Neural progenitor cell (in vitro differentiated cells): ENCODE data around the gene GRID1. TPM values are rescaled to one million over a fixed set of nuclear protein-coding genes. Genes with fewer than 3 reads are reported as not detected.

ENCODE experiments used
- DNase-seq: peaks from one replicate; pipeline ENCODE4 v3.0.0-alpha.2; 2016; ENCODE audit warnings: low spot score
- H2AFZ ChIP-seq: fragments of 200-600 bp; sonication (generic); replicated peaks from 2 replicates; pipeline ENCODE4 v1.6.1; 2016; ENCODE audit warnings: antibody characterized with exemption
- H3F3A ChIP-seq: fragments of 200-600 bp; sonication (generic); 2 replicates; pipeline ENCODE4 v1.6.1; 2016; ENCODE audit warnings: antibody characterized with exemption, low read depth
- H3K27ac ChIP-seq: fragments of 200-600 bp; sonication (generic); 2 replicates; pipeline ENCODE4 v1.5.1; 2016; ENCODE audit warnings: mild to moderate bottlenecking
- H3K27me3 ChIP-seq: fragments of 200-600 bp; sonication (generic); 2 replicates; pipeline ENCODE4 v1.6.1; 2016; ENCODE audit warnings: mild to moderate bottlenecking, moderate library complexity
- H3K36me3 ChIP-seq: fragments of 200-600 bp; sonication (generic); 2 replicates; pipeline ENCODE4 v1.5.1; 2016
- H3K4me1 ChIP-seq: fragments of 200-600 bp; sonication (generic); 2 replicates; pipeline ENCODE4 v1.6.1; 2016; ENCODE audit warnings: mixed run types
- H3K4me2 ChIP-seq: fragments of 200-600 bp; sonication (generic); 2 replicates; pipeline ENCODE4 v1.6.1; 2016
- H3K4me3 ChIP-seq: fragments of 200-600 bp; sonication (generic); 2 replicates; pipeline ENCODE4 v1.5.1; 2016
- H3K79me2 ChIP-seq: fragments of 200-600 bp; sonication (generic); 2 replicates; pipeline ENCODE4 v1.6.1; 2016; ENCODE audit warnings: low read depth
- H3K9ac ChIP-seq: fragments of 200-600 bp; sonication (generic); 2 replicates; pipeline ENCODE4 v1.6.1; 2016
- H3K9me3 ChIP-seq: fragments of 200-600 bp; sonication (generic); 2 replicates; pipeline ENCODE4 v1.5.1; 2016; ENCODE audit warnings: low read depth
- H4K20me1 ChIP-seq: fragments of 200-600 bp; sonication (generic); 2 replicates; pipeline ENCODE4 v1.6.1; 2016; ENCODE audit warnings: low read depth
- H3K27ac Mint-ChIP-seq: 3 replicates; pipeline ENCODE4 v1.8.0; 2021; ENCODE audit warnings: mixed read lengths
- H3K27me3 Mint-ChIP-seq: 2 replicates; pipeline ENCODE4 v1.8.0; 2022; ENCODE audit warnings: low read depth, mild to moderate bottlenecking, inconsistent platforms, moderate library complexity, mixed read lengths; ENCODE audit not compliant: insufficient read depth
- H3K36me3 Mint-ChIP-seq: 3 replicates; pipeline ENCODE4 v1.8.0; 2021; ENCODE audit warnings: mixed read lengths
- H3K4me1 Mint-ChIP-seq: 3 replicates; pipeline ENCODE4 v1.8.0; 2021; ENCODE audit warnings: mixed read lengths
- H3K4me3 Mint-ChIP-seq: 3 replicates; pipeline ENCODE4 v1.8.0; 2021; ENCODE audit warnings: mild to moderate bottlenecking, moderate library complexity, mixed read lengths
- H3K9me3 Mint-ChIP-seq: 3 replicates; pipeline ENCODE4 v1.8.0; 2020; ENCODE audit warnings: mixed read lengths
- CTCF ChIP-seq: fragments of 200-600 bp; sonication (generic); IDR thresholded peaks from 2 replicates; pipeline ENCODE4 v1.5.1; 2017; ENCODE audit warnings: antibody characterized with exemption, mild to moderate bottlenecking
- EZH2 ChIP-seq: fragments of 200-600 bp; sonication (generic); IDR thresholded peaks from 2 replicates; pipeline ENCODE4 v1.6.1; 2017; ENCODE audit warnings: antibody characterized with exemption, mild to moderate bottlenecking, moderate library complexity
- EZH2phosphoT487 ChIP-seq: fragments of 200-600 bp; sonication (generic); IDR thresholded peaks from 2 replicates; pipeline ENCODE4 v1.6.1; 2017; ENCODE audit warnings: antibody characterized with exemption
- total RNA-seq: library from RNA; depleted of rRNA; stranded (reverse); fragments of >200 nt; gene quantifications from 2 replicates; pipeline ENCODE4 v1.2.3, GENCODE V29; 2015; ENCODE audit warnings: low replicate concordance

Gene GRID1
- total RNA-seq, 1 donor from 2014 or later = not detected

- no peaks in the 10 kb centered on the region for H3K79me2 ChIP-seq
- no peak overlapping the region for H3K4me3 ChIP-seq
- TF ChIP-seq CTCF (no peak), EZH2 (no peak), EZH2phosphoT487 (no peak)
- no peaks in the 10 kb centered on the region for H3K9me3 ChIP-seq
- no peak overlapping the region for H3K4me3 Mint-ChIP-seq
- no peak overlapping the region for H3K27ac ChIP-seq
- no peak for DNase-seq
- H3K36me3 ChIP-seq = no peaks in the 10 kb centered on the region
- H3K4me1 Mint-ChIP-seq = peaks cover 9% of the 10 kb centered on the region
- H3K4me2 ChIP-seq = no peak overlapping the region
- no peak overlapping the region for H3K9ac ChIP-seq
- H3K27me3 ChIP-seq = no peaks in the 10 kb centered on the region
- peaks cover 4% of the 10 kb centered on the region for H3K27me3 Mint-ChIP-seq
- peaks cover 2% of the 10 kb centered on the region for H3K9me3 Mint-ChIP-seq
- H3K36me3 Mint-ChIP-seq = peaks cover 3% of the 10 kb centered on the region
- no peaks in the 10 kb centered on the region for H4K20me1 ChIP-seq
- peak overlapping the region; percentile 57 for H3K27ac Mint-ChIP-seq
- H3F3A ChIP-seq = no peaks in the 10 kb centered on the region
- no peaks in the 10 kb centered on the region for H3K4me1 ChIP-seq
- no peak overlapping the region for H2AFZ ChIP-seq
These were observed 754.2 kb downstream of the GRID1 start for GRCh38 chr10:85612378-85612775.

GRCh38 chr10:85611746-85612377 lies 754.7 kb downstream of the GRID1 start:
- Histone ChIP-seq H3K4me2 (no peak overlapping the region), H3K4me1 (no peaks in the 10 kb centered on the region), H3K9me3 (no peaks in the 10 kb centered on the region), H3K4me3 (no peak overlapping the region), H3K27me3 (no peaks in the 10 kb centered on the region), H3K36me3 (no peaks in the 10 kb centered on the region), H3F3A (no peaks in the 10 kb centered on the region), H2AFZ (no peak overlapping the region), H3K27ac (no peak overlapping the region), H4K20me1 (no peaks in the 10 kb centered on the region), H3K9ac (no peak overlapping the region), H3K79me2 (no peaks in the 10 kb centered on the region)
- Mint-ChIP-seq H3K27ac (peak overlapping the region; percentile 57), H3K9me3 (peaks cover 2% of the 10 kb centered on the region), H3K4me3 (no peak overlapping the region), H3K4me1 (peaks cover 9% of the 10 kb centered on the region), H3K36me3 (peaks cover 3% of the 10 kb centered on the region), H3K27me3 (peaks cover 5% of the 10 kb centered on the region)
- no peak for TF ChIP-seq CTCF
- no peak for TF ChIP-seq EZH2phosphoT487
- TF ChIP-seq EZH2 = no peak
- DNase-seq = no peak

- Histone ChIP-seq H3K79me2 (no peaks in the 10 kb centered on the region), H3K36me3 (no peaks in the 10 kb centered on the region), H3K4me2 (no peak overlapping the region), H4K20me1 (no peaks in the 10 kb centered on the region), H3K9ac (no peak overlapping the region), H3K9me3 (no peaks in the 10 kb centered on the region), H3K4me3 (no peak overlapping the region), H2AFZ (no peak overlapping the region), H3K27ac (no peak overlapping the region), H3K4me1 (no peaks in the 10 kb centered on the region), H3F3A (no peaks in the 10 kb centered on the region), H3K27me3 (no peaks in the 10 kb centered on the region)
- Mint-ChIP-seq H3K27me3 (peaks cover 5% of the 10 kb centered on the region), H3K4me1 (peaks cover 9% of the 10 kb centered on the region), H3K4me3 (no peak overlapping the region), H3K9me3 (peaks cover 2% of the 10 kb centered on the region), H3K36me3 (peaks cover 3% of the 10 kb centered on the region), H3K27ac (peak overlapping the region; percentile 23)
- peak; percentile 57 for DNase-seq
- TF ChIP-seq EZH2phosphoT487 = no peak
- no peak for TF ChIP-seq CTCF
- no peak for TF ChIP-seq EZH2
These were observed 755.4 kb downstream of the GRID1 start for GRCh38 chr10:85611093-85611740.
